H1 (cell line): ENCODE results near the gene DAAM1. TPM values are rescaled to one million over a fixed set of nuclear protein-coding genes. Genes with fewer than 3 reads are reported as not detected.

Experiments used
- CTCF ChIA-PET: fragments of 300-600 bp; sonication (Branson Sonifier 250); formaldehyde crosslinking; loops from one replicate; lab custom pipeline; 2021; ENCODE audit not compliant: partially characterized antibody; lab: Charles Lee
- POLR2A ChIA-PET: fragments of 300-600 bp; sonication (Branson Sonifier 250); formaldehyde crosslinking; loops from one replicate; lab custom pipeline; 2021; ENCODE audit warnings: inconsistent platforms; ENCODE audit not compliant: partially characterized antibody; lab: Charles Lee
- DNase-seq, 2 experiments: peaks; one replicate each; pipeline versions ENCODE4 v3.0.0 to v3.0.0-alpha.2; 2010 to 2022; ENCODE audit warnings: low spot score in 2 of 2, low read depth in 1 of 2, mixed read lengths in 1 of 2
- FAIRE-seq: peaks from 2 replicates; lab custom pipeline; 2011; peaks lifted over from hg19 to GRCh38; lab: Jason Lieb, UNC
- H2AFZ ChIP-seq: 2 replicates; pipeline ENCODE4 v1.8.1; 2012; ENCODE audit warnings: low read length, inconsistent platforms
- H2AK5ac ChIP-seq: 2 replicates; pipeline ENCODE4 v1.6.1; 2013; ENCODE audit warnings: low read depth, low read length
- H2BK120ac ChIP-seq: replicated peaks from 2 replicates; pipeline ENCODE3; 2013; ENCODE audit warnings: low read depth, low read length, inconsistent platforms
- H2BK12ac ChIP-seq: 2 replicates; pipeline ENCODE4 v1.6.1; 2013; ENCODE audit warnings: low read depth, low read length
- H2BK15ac ChIP-seq: 2 replicates; pipeline ENCODE4 v1.6.1; 2013; ENCODE audit warnings: low read length
- H2BK20ac ChIP-seq: 2 replicates; pipeline ENCODE4 v1.6.1; 2013; ENCODE audit warnings: low read length
- H2BK5ac ChIP-seq: 2 replicates; pipeline ENCODE4 v1.6.1; 2013; ENCODE audit warnings: low read depth, low read length
- H3K14ac ChIP-seq: 2 replicates; pipeline ENCODE4 v1.6.1; 2013; ENCODE audit warnings: inconsistent platforms; ENCODE audit not compliant: insufficient read length
- H3K18ac ChIP-seq: 2 replicates; pipeline ENCODE4 v1.6.1; 2013; ENCODE audit warnings: low read length; ENCODE audit errors: extremely low read depth
- H3K23ac ChIP-seq: 2 replicates; pipeline ENCODE4 v1.6.1; 2013; ENCODE audit warnings: inconsistent platforms; ENCODE audit not compliant: insufficient read length
- H3K23me2 ChIP-seq: 2 replicates; pipeline ENCODE4 v1.6.1; 2013; ENCODE audit warnings: low read depth, low read length
- H3K27ac ChIP-seq: 2 replicates; pipeline ENCODE4 v1.6.1; 2011; ENCODE audit warnings: low read depth, low read length, inconsistent platforms
- H3K27me3 ChIP-seq, 4 experiments: replicated peaks in 1 of 4; 1 replicate in 1 of 4; 2 replicates in 3 of 4; pipeline versions ENCODE4 v1.6.1 to v1.8.1; 2011 to 2013; ENCODE audit warnings: low read length in 3 of 4, mild to moderate bottlenecking in 3 of 4, inconsistent platforms in 2 of 4, mixed read lengths in 2 of 4, moderate library complexity in 1 of 4; ENCODE audit not compliant: control insufficient read depth in 3 of 4, insufficient read depth in 3 of 4; ENCODE audit errors: extremely low read depth in 1 of 4
- H3K36me3 ChIP-seq, 4 experiments: 2 replicates each; pipeline versions ENCODE4 v1.6.1 to v1.8.1; 2011 to 2013; ENCODE audit warnings: mild to moderate bottlenecking in 4 of 4, low read length in 3 of 4, moderate library complexity in 2 of 4, control low read depth in 1 of 4, inconsistent platforms in 1 of 4; ENCODE audit not compliant: insufficient read depth in 4 of 4, control insufficient read depth in 2 of 4
- H3K4ac ChIP-seq: replicated peaks from 2 replicates; pipeline ENCODE3; 2013; ENCODE audit warnings: low read length, low read depth, mixed read lengths, inconsistent platforms; ENCODE audit not compliant: insufficient read length
- H3K4me1 ChIP-seq, 4 experiments: replicated peaks in 1 of 4; 1 replicate in 1 of 4; 2 replicates in 3 of 4; pipeline versions ENCODE4 v1.6.1 to v1.8.1; 2011 to 2013; ENCODE audit warnings: low read length in 3 of 4, inconsistent platforms in 2 of 4, mixed read lengths in 1 of 4; ENCODE audit not compliant: insufficient read depth in 4 of 4, control insufficient read depth in 3 of 4
- H3K4me2 ChIP-seq, 2 experiments: 2 replicates each; pipeline versions ENCODE4 v1.6.1 to v1.8.1; 2011 to 2013; ENCODE audit warnings: low read depth in 2 of 2, low read length in 2 of 2, control low read depth in 1 of 2, inconsistent platforms in 1 of 2, mild to moderate bottlenecking in 1 of 2; ENCODE audit not compliant: insufficient read depth in 1 of 2
- H3K4me3 ChIP-seq, 4 experiments: fragments of 200-600, 300-600 bp in 1 of 4; sonication (generic), shearing (Covaris generic), sonication (Bioruptor Twin) in 1 of 4; 2 replicates each; pipeline versions ENCODE4 v1.5.1 to v1.8.1; 2011 to 2016; ENCODE audit warnings: low read length in 4 of 4, low read depth in 3 of 4, control low read depth in 2 of 4, inconsistent platforms in 2 of 4, mild to moderate bottlenecking in 2 of 4, mixed read lengths in 1 of 4, moderate library complexity in 1 of 4; ENCODE audit not compliant: insufficient read depth in 2 of 4; ENCODE audit errors: extremely low read depth in 1 of 4
- H3K56ac ChIP-seq: replicated peaks from 2 replicates; pipeline ENCODE3; 2013; ENCODE audit warnings: low read depth, mild to moderate bottlenecking, mixed read lengths, low read length, inconsistent platforms; ENCODE audit not compliant: insufficient read length
- H3K79me1 ChIP-seq: 2 replicates; pipeline ENCODE4 v1.6.1; 2013; ENCODE audit warnings: low read depth, low read length, control low read depth
- H3K79me2 ChIP-seq, 2 experiments: 2 replicates each; pipeline versions ENCODE4 v1.6.1 to v1.8.1; 2012 to 2013; ENCODE audit warnings: low read length in 2 of 2, mild to moderate bottlenecking in 2 of 2, inconsistent platforms in 1 of 2; ENCODE audit not compliant: insufficient read depth in 2 of 2, control insufficient read depth in 1 of 2
- H3K9ac ChIP-seq, 4 experiments: replicated peaks in 1 of 4; 1 replicate in 1 of 4; 2 replicates in 3 of 4; pipeline versions ENCODE4 v1.6.1 to v1.8.1; 2011 to 2013; ENCODE audit warnings: low read depth in 3 of 4, low read length in 3 of 4, control low read depth in 2 of 4, mild to moderate bottlenecking in 2 of 4, moderate library complexity in 2 of 4, inconsistent platforms in 1 of 4; ENCODE audit errors: extremely low read depth in 1 of 4
- H3K9me3 ChIP-seq, 2 experiments: 2 replicates each; pipeline versions ENCODE4 v1.6.1 to v1.8.1; 2012 to 2013; ENCODE audit warnings: mild to moderate bottlenecking in 2 of 2, moderate library complexity in 2 of 2, control low read depth in 1 of 2, inconsistent platforms in 1 of 2, low read depth in 1 of 2, low read length in 1 of 2, mixed read lengths in 1 of 2; ENCODE audit not compliant: insufficient read depth in 2 of 2
- H4K20me1 ChIP-seq, 2 experiments: replicated peaks in 1 of 2; 2 replicates each; pipeline versions ENCODE3 to v1.8.1; 2011 to 2013; ENCODE audit warnings: inconsistent platforms in 2 of 2, low read length in 2 of 2, mild to moderate bottlenecking in 1 of 2; ENCODE audit not compliant: insufficient read depth in 2 of 2, control insufficient read depth in 1 of 2
- H4K5ac ChIP-seq: 2 replicates; pipeline ENCODE4 v1.6.1; 2013; ENCODE audit warnings: low read length, low read depth, mixed read lengths, inconsistent platforms; ENCODE audit not compliant: insufficient read length
- H4K8ac ChIP-seq: 2 replicates; pipeline ENCODE4 v1.8.0; 2013; ENCODE audit warnings: mild to moderate bottlenecking, moderate library complexity, low read length, inconsistent platforms; ENCODE audit not compliant: insufficient read depth; ENCODE audit errors: extremely low read depth
- H4K91ac ChIP-seq: replicated peaks from 2 replicates; pipeline ENCODE3; 2013; ENCODE audit warnings: low read length, mixed read lengths, inconsistent platforms; ENCODE audit not compliant: insufficient read length
- BRCA1 ChIP-seq: IDR thresholded peaks from 2 replicates; pipeline ENCODE4 v1.6.1; 2012; ENCODE audit warnings: low read depth, low read length, improper control_type of control experiment
- CREB1 ChIP-seq: IDR thresholded peaks from 2 replicates; pipeline ENCODE4 v1.6.1; 2012; ENCODE audit warnings: inconsistent platforms
- CTCF ChIP-seq, 3 experiments: IDR thresholded peaks; 1 replicate in 2 of 3; 2 replicates in 1 of 3; pipeline versions ENCODE4 v1.5.1 to v1.6.1; 2011; ENCODE audit warnings: low read length in 3 of 3, mild to moderate bottlenecking in 3 of 3, inconsistent platforms in 2 of 3, low read depth in 1 of 3, moderate library complexity in 1 of 3; ENCODE audit not compliant: insufficient read depth in 1 of 3; ENCODE audit errors: control extremely low read depth in 1 of 3
- EGR1 ChIP-seq: IDR thresholded peaks from 2 replicates; pipeline ENCODE4 v1.6.1; 2011; ENCODE audit warnings: low read depth, low read length, borderline replicate concordance
- POLR2AphosphoS5 ChIP-seq: IDR thresholded peaks from 2 replicates; pipeline ENCODE4 v1.6.1; 2011; ENCODE audit warnings: low read depth, low read length
- SAP30 ChIP-seq: fragments of 300-600 bp; sonication (generic); IDR thresholded peaks from 2 replicates; pipeline ENCODE4 v1.7.1; 2012; ENCODE audit warnings: low read length, moderate library complexity, mild to moderate bottlenecking, inconsistent platforms; ENCODE audit not compliant: insufficient read depth, insufficient replicate concordance
- SRF ChIP-seq: IDR thresholded peaks from 2 replicates; pipeline ENCODE4 v1.6.1; 2011; ENCODE audit warnings: mild to moderate bottlenecking, low read depth, low read length, moderate library complexity
- TEAD4 ChIP-seq: IDR thresholded peaks from 2 replicates; pipeline ENCODE4 v1.6.1; 2012; ENCODE audit warnings: low read depth, low read length, inconsistent platforms, mixed read lengths
- YY1 ChIP-seq: IDR thresholded peaks from 2 replicates; pipeline ENCODE4 v1.6.1; 2011; ENCODE audit warnings: low read depth, mild to moderate bottlenecking, low read length
- WGBS, 2 experiments: shearing (Covaris generic) in 1 of 2; methylation state at CpG; one replicate each; pipeline versions ENCODE4 v1.1.6 to v1.1.7; 2013 to 2015; ENCODE audit warnings: low lambda C conversion rate in 2 of 2, mixed read lengths in 2 of 2, inconsistent platforms in 1 of 2, low coverage in 1 of 2, missing lambda C conversion rate in 1 of 2; ENCODE audit not compliant: insufficient replicate concordance in 2 of 2, insufficient coverage in 1 of 2, insufficient read length in 1 of 2; ENCODE audit errors: extremely low coverage in 1 of 2, missing lambda C conversion rate in 1 of 2; 5-methylcytosine and 5-hydroxymethylcytosine counted together
- polyA plus RNA-seq, 7 experiments: library from polyadenylated mRNA; depleted of rRNA in 3 of 7; stranded (reverse) in 5 of 7; unstranded in 2 of 7; fragments of >200 nt in 5 of 7; fragments of 200-250 nt in 2 of 7; gene quantifications; 1 replicate in 5 of 7; 2 replicates in 1 of 7; 4 replicates in 1 of 7; pipeline versions ENCODE4 v1.2.1 to v1.2.3, GENCODE V29; 2011 to 2013; ENCODE audit warnings: missing spikeins in 2 of 7, mixed read lengths in 2 of 7
- total RNA-seq: library from RNA; stranded (reverse); fragmentation: NEBNext Ultra II Directional; extraction: Animal tissue kit (Norgen Biotek cat#: 25700); gene quantifications from 2 replicates; pipeline ENCODE4 v1.2.1, GENCODE V29; 2021
- TF ChIP-seq, protein P1 (sequence below): IDR thresholded peaks from 2 replicates; pipeline ENCODE4 v1.6.1; 2012; ENCODE audit warnings: low read length, inconsistent platforms

Gene DAAM1
- total and polyA plus RNA-seq, 2 of the 8 experiments (the other 6 are each of a cell fraction or from before 2014, with no cell fraction given) = 5.0 to 44.9 TPM

DNA sequence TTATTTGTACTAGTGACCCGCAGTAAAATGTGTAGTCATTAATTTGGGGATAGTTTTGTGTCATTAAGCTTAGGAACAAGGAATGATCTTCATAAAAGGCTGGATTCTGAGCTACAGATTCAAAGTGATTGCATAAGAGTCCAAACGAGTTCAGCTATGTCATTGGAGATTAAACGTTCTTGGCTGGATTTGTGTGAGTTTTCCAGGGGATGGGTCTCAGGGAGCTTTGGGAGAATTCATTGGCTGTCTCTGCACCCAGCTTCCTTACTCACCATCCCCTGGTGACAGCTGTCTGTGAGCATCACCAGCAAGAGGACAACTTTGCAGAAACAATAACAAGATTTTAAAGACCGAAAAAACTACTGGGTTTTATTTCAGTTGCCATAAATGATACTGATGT lies 130.4 kb downstream of the DAAM1 start:
- Histone ChIP-seq H3K4me3 (no peak overlapping the region), H3K4me2 (no peak overlapping the region), H2BK15ac (no peak overlapping the region), H4K5ac (no peak overlapping the region), H2AFZ (no peak overlapping the region), H3K9me3 (no peaks in the 10 kb centered on the region), H2AK5ac (no peak overlapping the region), H2BK20ac (no peak overlapping the region), H4K20me1 (no peaks in the 10 kb centered on the region), H3K14ac (no peak overlapping the region), H2BK120ac (no peak overlapping the region), H3K18ac (no peak overlapping the region), H2BK5ac (no peak overlapping the region), H4K91ac (no peak overlapping the region), H3K27me3 (no peaks in the 10 kb centered on the region), H2BK12ac (no peak overlapping the region), H3K56ac (no peak overlapping the region), H3K4ac (no peak overlapping the region), H3K4me1 (no peaks in the 10 kb centered on the region), H3K23me2 (no peaks in the 10 kb centered on the region), H3K79me2 (no peaks in the 10 kb centered on the region), H3K27ac (no peak overlapping the region), H4K8ac (no peak overlapping the region), H3K23ac (no peak overlapping the region), H3K79me1 (no peaks in the 10 kb centered on the region), H3K36me3 (no peaks in the 10 kb centered on the region), H3K9ac (no peak overlapping the region)
- DNase-seq = no peak
- no peak for FAIRE-seq
- 89% methylated on average over 4 of the region's 4 CpGs; no CpG with 5 or more reads in 1 of the 2 experiments for WGBS, 2 experiments
- ChIA-PET POLR2A (no interaction called here), CTCF (no interaction called here)
- TF ChIP-seq CREB1 (no peak), SAP30 (no peak), TEAD4 (no peak), SRF (no peak), EGR1 (no peak), POLR2AphosphoS5 (no peak), CTCF (IDR thresholded peaks at IDR 0.05; ENCODE audit: control extremely low read depth in 1 of 3, insufficient read depth in 1 of 3, low read depth in 1 of 3, low read length in 3 of 3) (no peak), YY1 (no peak), BRCA1 (no peak)
- TF ChIP-seq, protein P1, sequence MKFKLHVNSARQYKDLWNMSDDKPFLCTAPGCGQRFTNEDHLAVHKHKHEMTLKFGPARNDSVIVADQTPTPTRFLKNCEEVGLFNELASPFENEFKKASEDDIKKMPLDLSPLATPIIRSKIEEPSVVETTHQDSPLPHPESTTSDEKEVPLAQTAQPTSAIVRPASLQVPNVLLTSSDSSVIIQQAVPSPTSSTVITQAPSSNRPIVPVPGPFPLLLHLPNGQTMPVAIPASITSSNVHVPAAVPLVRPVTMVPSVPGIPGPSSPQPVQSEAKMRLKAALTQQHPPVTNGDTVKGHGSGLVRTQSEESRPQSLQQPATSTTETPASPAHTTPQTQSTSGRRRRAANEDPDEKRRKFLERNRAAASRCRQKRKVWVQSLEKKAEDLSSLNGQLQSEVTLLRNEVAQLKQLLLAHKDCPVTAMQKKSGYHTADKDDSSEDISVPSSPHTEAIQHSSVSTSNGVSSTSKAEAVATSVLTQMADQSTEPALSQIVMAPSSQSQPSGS = no peak
